ENCODE data around the gene SLC27A3. TPM values are rescaled to one million over a fixed set of nuclear protein-coding genes. Genes with fewer than 3 reads are reported as not detected.
A peak's percentile ranks its signal among the peaks of the same experiment; 100 is the strongest.
"Not testable (repeated sequence)": the region's sequence is repeated elsewhere in the genome, so short reads cannot be mapped to it uniquely, and the experiment has no call there.

SLC27A3 gene
- total and polyA plus RNA-seq, 4 donors = 12.1 to 37.3 (median 28.7) TPM

DNA sequence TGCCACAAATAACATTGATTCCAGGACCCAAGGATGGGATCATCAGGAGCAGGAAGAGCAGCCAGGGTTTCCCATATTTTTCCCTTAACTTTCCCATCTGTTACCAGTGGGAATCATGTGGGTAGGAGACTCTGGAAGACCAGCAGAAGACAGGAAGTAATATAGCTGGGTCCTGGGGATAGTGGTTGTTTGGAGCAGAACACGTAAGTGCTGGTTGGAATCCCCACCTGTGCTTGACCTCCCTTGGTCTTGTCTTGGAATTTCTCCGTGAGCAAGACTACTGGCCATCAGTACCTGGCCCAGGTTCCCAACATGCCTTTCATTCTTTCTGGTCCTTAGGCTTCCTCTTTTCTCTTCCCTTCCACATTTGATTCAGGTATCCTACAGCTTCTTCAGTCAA, 20.9 kb upstream of the SLC27A3 start:
- DNase-seq (ENCODE audit: low read depth in 4 of 6, low spot score in 6 of 6) = no peak
- Histone ChIP-seq H3K36me3 (ENCODE audit: control insufficient read depth, insufficient read depth, low read length) (peaks cover 79% of the 10 kb centered on the region), H3K27me3 (ENCODE audit: control insufficient read depth, insufficient read depth, low read length) (no peaks in the 10 kb centered on the region), H3K27ac (ENCODE audit: low read depth, low read length) (no peak overlapping the region), H3K4me1 (ENCODE audit: control insufficient read depth, insufficient read depth, low read length) (no peaks in the 10 kb centered on the region), H3K4me3 (ENCODE audit: low read depth, low read length) (no peak overlapping the region), H3K9me3 (ENCODE audit: control insufficient read depth, insufficient read depth, low read length) (no peaks in the 10 kb centered on the region)
- 97% methylated on average over 2 of the region's 2 CpGs for WGBS (ENCODE audit: insufficient coverage)

DNA sequence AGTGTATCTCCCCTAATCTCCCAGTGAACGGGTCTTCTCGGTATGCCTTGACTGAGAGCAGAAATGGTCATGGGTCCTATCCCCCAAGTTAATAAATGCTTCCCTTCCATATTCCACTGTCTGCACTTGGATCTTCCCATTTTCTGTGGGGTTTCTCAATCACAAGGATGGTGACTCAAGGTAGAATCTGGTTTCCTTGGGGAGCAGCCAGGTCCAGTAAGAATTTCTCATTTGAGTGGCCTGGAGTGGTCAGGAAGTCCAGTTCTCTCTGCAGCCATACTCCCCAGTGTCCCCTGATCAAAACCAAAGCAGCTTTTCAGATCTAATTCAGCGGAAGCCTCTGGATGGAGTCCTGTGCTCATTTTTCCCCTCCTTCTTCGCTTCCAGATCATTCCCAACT, 14.8 kb upstream of the SLC27A3 start:
- Histone ChIP-seq H3K9me3 (ENCODE audit: control insufficient read depth, insufficient read depth, low read length) (no peaks in the 10 kb centered on the region), H3K4me3 (ENCODE audit: low read depth, low read length) (no peak overlapping the region), H3K36me3 (ENCODE audit: control insufficient read depth, insufficient read depth, low read length) (peaks cover 88% of the 10 kb centered on the region), H3K27me3 (ENCODE audit: control insufficient read depth, insufficient read depth, low read length) (no peaks in the 10 kb centered on the region), H3K4me1 (ENCODE audit: control insufficient read depth, insufficient read depth, low read length) (peaks cover 8% of the 10 kb centered on the region), H3K27ac (ENCODE audit: low read depth, low read length) (no peak overlapping the region)
- no peak for DNase-seq (ENCODE audit: low read depth in 4 of 6, low spot score in 6 of 6)
- 100% methylated on average over 1 of the region's 4 CpGs for WGBS (ENCODE audit: insufficient coverage)

DNA sequence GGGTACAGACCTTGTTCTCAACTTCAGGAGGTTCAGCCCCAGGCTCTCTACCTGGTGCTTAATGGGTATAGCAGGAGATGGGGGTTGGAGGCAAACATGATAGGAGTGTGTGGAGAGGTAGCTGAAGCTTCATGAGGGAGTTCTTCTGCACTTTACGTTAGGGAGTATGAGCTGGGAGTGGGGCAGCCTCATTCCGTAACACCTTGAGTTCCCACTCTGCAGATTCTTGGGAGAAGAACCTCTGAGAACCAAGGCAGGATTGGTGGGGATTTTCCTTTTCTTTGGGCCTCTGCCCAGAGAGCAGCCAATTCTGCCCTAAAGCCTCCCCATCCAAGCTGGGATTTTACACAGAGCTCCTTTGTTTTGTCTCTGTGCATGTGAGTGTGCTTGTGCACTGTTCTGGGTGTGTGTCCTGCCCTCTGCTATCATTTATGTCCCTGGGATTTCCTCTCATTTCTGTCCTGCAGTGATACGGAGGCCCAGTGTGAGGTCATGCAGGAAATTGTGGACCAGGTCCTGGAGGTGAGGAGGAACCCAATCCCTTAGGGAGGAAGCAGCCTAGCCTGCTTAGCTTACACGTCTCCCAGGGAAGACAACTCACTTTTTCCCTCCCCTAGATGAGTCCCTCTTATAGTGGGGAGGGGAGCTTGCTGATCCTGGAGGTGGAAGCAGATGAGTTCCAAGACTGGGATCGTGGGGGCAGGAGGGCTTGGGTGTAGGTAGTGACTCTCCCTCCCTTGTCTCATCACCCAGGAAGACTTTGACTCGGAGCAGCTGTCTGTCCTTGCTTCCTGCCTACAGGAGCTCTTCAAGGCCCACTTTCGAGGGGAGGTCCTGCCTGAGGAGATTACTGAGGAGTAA, 11.6 kb upstream of the SLC27A3 start:
- H3K36me3 ChIP-seq (ENCODE audit: control insufficient read depth, insufficient read depth, low read length) = peaks cover 87% of the 10 kb centered on the region
- no peaks in the 10 kb centered on the region for H3K27me3 ChIP-seq (ENCODE audit: control insufficient read depth, insufficient read depth, low read length)
- 80% methylated on average over 3 of the region's 7 CpGs for WGBS (ENCODE audit: insufficient coverage)
- no peak overlapping the region for H3K4me3 ChIP-seq (ENCODE audit: low read depth, low read length)
- DNase-seq (ENCODE audit: low read depth in 4 of 6, low spot score in 6 of 6) = peak in 1 of 6 donors; percentile 31
- peaks cover 8% of the 10 kb centered on the region for H3K4me1 ChIP-seq (ENCODE audit: control insufficient read depth, insufficient read depth, low read length)
- no peak overlapping the region for H3K27ac ChIP-seq (ENCODE audit: low read depth, low read length)
- H3K9me3 ChIP-seq (ENCODE audit: control insufficient read depth, insufficient read depth, low read length) = no peaks in the 10 kb centered on the region

DNA sequence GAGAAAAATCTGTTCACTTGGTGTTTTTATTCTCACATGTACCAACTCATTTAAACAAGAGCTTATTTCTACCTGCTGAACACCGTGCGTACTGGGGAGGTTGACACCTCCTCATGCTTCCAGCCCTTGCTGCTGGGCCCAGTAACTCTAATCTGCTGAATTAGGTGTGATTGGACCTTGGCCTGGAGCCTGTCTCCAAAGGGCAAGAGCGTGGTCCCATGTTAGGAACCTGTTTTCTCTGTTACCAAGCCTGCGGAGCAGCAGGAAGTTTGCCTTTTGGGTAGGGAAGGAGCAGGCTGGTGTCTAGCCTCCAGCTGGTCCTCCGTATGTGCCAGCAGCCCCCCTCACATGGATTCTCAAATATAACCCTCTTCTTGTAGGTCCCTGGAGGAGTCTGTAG, 10.9 kb upstream of the SLC27A3 start:
- Histone ChIP-seq H3K4me3 (ENCODE audit: low read depth, low read length) (no peak overlapping the region), H3K36me3 (ENCODE audit: control insufficient read depth, insufficient read depth, low read length) (peaks cover 88% of the 10 kb centered on the region), H3K4me1 (ENCODE audit: control insufficient read depth, insufficient read depth, low read length) (peaks cover 8% of the 10 kb centered on the region), H3K27me3 (ENCODE audit: control insufficient read depth, insufficient read depth, low read length) (no peaks in the 10 kb centered on the region), H3K27ac (ENCODE audit: low read depth, low read length) (no peak overlapping the region), H3K9me3 (ENCODE audit: control insufficient read depth, insufficient read depth, low read length) (no peaks in the 10 kb centered on the region)
- WGBS (ENCODE audit: insufficient coverage) = 90% methylated on average over 3 of the region's 5 CpGs
- no peak for DNase-seq (ENCODE audit: low read depth in 4 of 6, low spot score in 6 of 6)

DNA sequence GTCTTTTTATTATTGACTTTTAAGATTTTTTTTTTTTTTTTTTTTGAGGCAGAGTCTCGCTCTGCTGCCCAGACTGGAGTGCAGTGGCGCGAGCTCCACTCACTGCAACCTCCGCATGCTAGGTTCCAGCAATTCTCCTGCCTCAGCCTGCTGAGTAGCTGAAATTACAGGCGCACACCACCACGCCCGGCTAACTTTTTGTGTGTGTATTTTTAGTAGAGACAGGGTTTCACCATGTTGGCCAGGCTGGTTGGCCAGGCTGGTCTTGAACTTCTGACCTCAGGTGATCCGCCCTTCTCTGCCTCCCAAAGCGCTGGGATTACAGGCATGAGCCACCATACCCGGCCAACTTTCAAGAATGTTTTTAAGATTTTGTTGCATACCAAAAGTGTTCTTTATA, 8.5 kb upstream of the SLC27A3 start:
- 93% methylated on average over 5 of the region's 10 CpGs for WGBS (ENCODE audit: insufficient coverage)
- not testable (repeated sequence) for H3K4me3 ChIP-seq (ENCODE audit: low read depth, low read length); H3K27me3 ChIP-seq (ENCODE audit: control insufficient read depth, insufficient read depth, low read length); H3K4me1 ChIP-seq (ENCODE audit: control insufficient read depth, insufficient read depth, low read length); H3K27ac ChIP-seq (ENCODE audit: low read depth, low read length); DNase-seq (ENCODE audit: low read depth in 4 of 6, low spot score in 6 of 6); H3K9me3 ChIP-seq (ENCODE audit: control insufficient read depth, insufficient read depth, low read length)
- peaks cover 89% of the 10 kb centered on the region for H3K36me3 ChIP-seq (ENCODE audit: control insufficient read depth, insufficient read depth, low read length)

DNA sequence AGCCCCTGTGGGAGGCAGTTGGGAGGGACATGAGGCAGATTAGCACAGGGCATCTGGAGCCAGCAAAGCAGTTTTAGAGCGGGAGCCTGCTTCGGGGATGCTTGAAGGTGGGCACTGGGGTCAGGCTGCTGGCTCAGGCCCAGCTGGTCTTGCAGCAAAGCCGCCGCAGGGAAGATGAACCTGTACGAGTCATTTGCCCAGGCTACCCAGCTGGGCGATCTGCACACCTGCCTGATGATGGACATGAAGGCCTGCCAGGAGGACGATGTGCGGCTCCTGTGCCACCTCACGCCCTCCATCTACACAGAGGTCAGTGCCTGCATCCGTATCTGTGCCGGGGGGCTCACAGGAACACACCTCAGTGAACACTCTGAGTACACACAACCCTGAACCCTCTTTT, 7.7 kb upstream of the SLC27A3 start:
- H3K27me3 ChIP-seq (ENCODE audit: control insufficient read depth, insufficient read depth, low read length) = no peaks in the 10 kb centered on the region
- DNase-seq (ENCODE audit: low read depth in 4 of 6, low spot score in 6 of 6) = no peak
- H3K9me3 ChIP-seq (ENCODE audit: control insufficient read depth, insufficient read depth, low read length) = no peaks in the 10 kb centered on the region
- no peak overlapping the region for H3K27ac ChIP-seq (ENCODE audit: low read depth, low read length)
- 96% methylated on average over 11 of the region's 11 CpGs for WGBS (ENCODE audit: insufficient coverage)
- H3K36me3 ChIP-seq (ENCODE audit: control insufficient read depth, insufficient read depth, low read length) = peaks cover 92% of the 10 kb centered on the region
- peaks cover 8% of the 10 kb centered on the region for H3K4me1 ChIP-seq (ENCODE audit: control insufficient read depth, insufficient read depth, low read length)
- H3K4me3 ChIP-seq (ENCODE audit: low read depth, low read length) = no peak overlapping the region

DNA sequence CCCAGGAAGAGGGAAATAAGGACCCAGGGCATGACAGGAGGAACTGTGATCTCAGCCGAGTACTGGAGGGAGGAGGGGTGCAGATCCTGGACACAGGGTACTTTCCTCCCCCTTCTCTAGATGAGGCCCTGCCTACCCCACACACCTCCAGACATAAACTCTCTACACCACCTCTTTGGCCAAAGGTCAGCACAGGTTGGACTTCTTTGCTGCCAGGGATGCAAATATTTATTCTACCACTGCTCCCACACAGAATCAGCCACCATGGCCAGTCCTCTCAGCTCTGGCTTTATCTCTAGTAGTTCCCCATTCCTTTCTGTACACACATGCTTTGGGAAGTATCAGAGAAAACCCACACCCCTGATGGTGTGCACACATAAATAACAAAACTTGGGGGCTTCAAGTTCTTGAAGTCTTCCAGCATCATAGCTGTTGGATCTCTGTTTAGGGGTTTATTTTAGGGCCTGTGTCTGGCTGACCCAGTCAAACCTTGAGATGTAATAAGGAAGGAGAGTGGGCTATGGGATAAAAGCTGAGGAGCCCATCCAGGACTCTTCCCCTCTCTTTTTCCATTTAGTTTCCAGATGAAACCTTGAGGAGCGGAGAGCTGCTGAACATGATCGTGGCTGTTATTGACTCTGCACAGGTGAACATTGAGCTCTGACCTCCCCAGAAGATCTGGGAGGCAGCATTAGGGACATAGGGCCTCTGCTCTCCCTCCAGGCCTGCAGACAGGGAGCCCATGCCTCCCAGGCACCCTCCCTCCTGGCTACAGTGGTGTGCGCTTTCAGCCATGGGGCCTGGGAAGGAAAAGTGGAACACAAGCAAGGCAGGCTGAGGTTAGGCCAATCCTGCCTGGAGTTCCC, 6.7 kb upstream of the SLC27A3 start:
- Histone ChIP-seq H3K36me3 (ENCODE audit: control insufficient read depth, insufficient read depth, low read length) (peaks cover 93% of the 10 kb centered on the region), H3K9me3 (ENCODE audit: control insufficient read depth, insufficient read depth, low read length) (no peaks in the 10 kb centered on the region), H3K4me3 (ENCODE audit: low read depth, low read length) (no peak overlapping the region), H3K27ac (ENCODE audit: low read depth, low read length) (no peak overlapping the region), H3K4me1 (ENCODE audit: control insufficient read depth, insufficient read depth, low read length) (peaks cover 7% of the 10 kb centered on the region), H3K27me3 (ENCODE audit: control insufficient read depth, insufficient read depth, low read length) (no peaks in the 10 kb centered on the region)
- WGBS (ENCODE audit: insufficient coverage) = 97% methylated on average over 2 of the region's 4 CpGs
- DNase-seq (ENCODE audit: low read depth in 4 of 6, low spot score in 6 of 6) = no peak

DNA sequence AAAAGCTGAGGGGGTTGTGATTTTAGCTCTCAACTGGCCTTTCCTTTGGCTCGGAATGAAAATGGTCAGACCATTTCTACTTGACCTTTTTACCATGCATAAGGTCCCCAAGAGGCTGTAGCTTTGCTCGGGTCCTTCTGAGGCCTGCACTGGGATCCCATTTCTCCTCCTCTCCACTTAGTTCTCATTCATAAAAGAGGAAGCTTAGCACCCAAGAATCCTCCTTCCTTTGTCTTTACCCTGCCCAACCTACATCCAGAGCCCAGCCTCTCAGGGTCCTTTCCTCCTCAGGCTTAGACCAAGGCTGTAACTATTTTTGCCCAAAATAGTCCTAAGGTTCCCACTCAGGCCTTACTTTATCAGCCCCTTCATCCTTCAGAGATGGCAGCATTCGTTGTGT, 6.0 kb upstream of the SLC27A3 start:
- H3K9me3 ChIP-seq (ENCODE audit: control insufficient read depth, insufficient read depth, low read length) = no peaks in the 10 kb centered on the region
- 89% methylated on average over 3 of the region's 3 CpGs for WGBS (ENCODE audit: insufficient coverage)
- no peaks in the 10 kb centered on the region for H3K27me3 ChIP-seq (ENCODE audit: control insufficient read depth, insufficient read depth, low read length)
- no peak overlapping the region for H3K4me3 ChIP-seq (ENCODE audit: low read depth, low read length)
- peaks cover 89% of the 10 kb centered on the region for H3K36me3 ChIP-seq (ENCODE audit: control insufficient read depth, insufficient read depth, low read length)
- peaks cover 3% of the 10 kb centered on the region for H3K4me1 ChIP-seq (ENCODE audit: control insufficient read depth, insufficient read depth, low read length)
- no peak overlapping the region for H3K27ac ChIP-seq (ENCODE audit: low read depth, low read length)
- DNase-seq (ENCODE audit: low read depth in 4 of 6, low spot score in 6 of 6) = no peak

DNA sequence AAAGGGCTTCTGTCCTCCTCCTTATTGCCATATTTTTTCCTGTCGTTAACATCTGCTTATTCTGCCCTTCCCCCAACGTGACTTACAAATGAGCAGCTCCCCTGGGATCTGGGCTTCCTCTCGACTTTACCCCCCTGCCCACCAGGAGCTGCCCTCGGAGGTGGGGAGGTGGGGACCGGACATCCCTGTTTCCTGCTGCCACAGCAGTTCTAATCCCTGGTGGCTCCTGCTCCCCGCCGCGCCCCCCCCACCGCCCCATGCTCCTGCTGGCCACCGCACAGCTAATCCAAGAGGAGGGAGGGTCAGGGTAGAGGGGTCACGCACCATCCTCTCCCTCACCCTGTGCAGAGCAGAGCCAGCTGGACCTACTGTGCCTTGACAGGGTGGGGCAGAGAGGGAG, 4.4 kb upstream of the SLC27A3 start:
- H3K4me3 ChIP-seq (ENCODE audit: low read depth, low read length) = no peak overlapping the region
- WGBS (ENCODE audit: insufficient coverage) = 40% methylated on average over 3 of the region's 11 CpGs
- H3K9me3 ChIP-seq (ENCODE audit: control insufficient read depth, insufficient read depth, low read length) = no peaks in the 10 kb centered on the region
- no peak overlapping the region for H3K27ac ChIP-seq (ENCODE audit: low read depth, low read length)
- H3K4me1 ChIP-seq (ENCODE audit: control insufficient read depth, insufficient read depth, low read length) = peaks cover 14% of the 10 kb centered on the region
- no peak for DNase-seq (ENCODE audit: low read depth in 4 of 6, low spot score in 6 of 6)
- no peaks in the 10 kb centered on the region for H3K27me3 ChIP-seq (ENCODE audit: control insufficient read depth, insufficient read depth, low read length)
- peaks cover 75% of the 10 kb centered on the region for H3K36me3 ChIP-seq (ENCODE audit: control insufficient read depth, insufficient read depth, low read length)
